ENCODE measurements around the gene FZR1. TPM values are rescaled to one million over a fixed set of nuclear protein-coding genes. Genes with fewer than 3 reads are reported as not detected.

FZR1 gene
- total and polyA plus RNA-seq, 2 of the 4 experiments (the other 2 are of a cell fraction) = 21.5 to 47.8 TPM

DNA sequence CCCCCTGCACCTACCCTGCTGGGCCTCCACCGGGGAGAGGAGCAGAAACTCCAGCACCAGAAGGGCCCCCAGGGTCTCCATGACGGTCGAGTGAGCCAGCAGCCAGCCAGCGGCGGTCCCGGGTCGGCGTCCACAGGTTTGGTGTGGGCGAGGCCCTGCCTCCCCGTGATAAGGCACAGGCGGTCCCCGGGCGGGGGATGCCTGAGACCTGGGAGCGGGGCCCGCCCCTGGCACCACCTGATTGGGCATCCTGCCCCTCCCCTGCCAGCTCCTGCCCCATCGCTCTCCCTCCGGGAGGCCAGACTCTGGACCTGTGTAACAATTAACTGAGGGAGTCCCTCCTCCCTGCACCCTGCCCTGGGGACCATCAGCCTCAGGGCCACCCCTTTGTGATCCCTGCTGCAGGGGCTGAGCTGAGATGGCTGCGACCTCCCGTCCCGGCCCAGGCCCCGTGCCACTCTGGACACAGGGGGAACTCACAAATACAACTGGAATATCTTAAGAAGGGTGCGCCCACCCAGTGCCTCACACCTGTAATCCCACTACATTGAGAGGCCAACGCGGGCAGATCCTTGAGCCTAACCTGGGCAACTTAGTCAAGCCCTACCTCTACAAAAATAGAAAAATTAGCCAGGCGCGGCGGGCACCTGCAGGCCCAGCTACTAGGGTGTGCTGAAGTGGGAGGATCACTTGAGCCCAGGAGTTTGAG lies 25.6 kb upstream of the FZR1 start, which contains the start of gene SMIM24:
Gene SMIM24, minus strand, starts transcription at position 143 of the 709 bp plus-strand sequence. Its CDS starts 62 bp downstream, at position 81.
- H4K8ac ChIP-seq (ENCODE audit: low read depth in 2 of 2, low read length in 2 of 2) = no peak within 1 kb of the TSS
- no peak within 1 kb of the TSS for H2AFZ ChIP-seq (replicated peaks; ENCODE audit: low read length, poor library complexity)
- intact Hi-C loops (cut with micrococcal nuclease) (no loop called here), in situ Hi-C loops (cut with MboI; ENCODE audit: low sequenced_read_pairs) (loop anchor here (25.0 kb wide), 1 partner anchor 518 kb away; no protein-coding TSS in a partner anchor), dilution Hi-C loops (cut with HindIII; ENCODE audit: low sequenced_read_pairs, unreplicated experiment) (no loop called here)
- ChIA-PET POLR2A (ENCODE audit: unreplicated experiment) (no interaction called here), CTCF (interaction anchor here (1.5 kb wide), 1 partner anchor 175 kb away, joined by 4 read pairs; no protein-coding TSS in a partner anchor)
- no peaks in the 10 kb centered on the region for H3K36me3 ChIP-seq (ENCODE audit: control insufficient read depth, insufficient read depth, low read length)
- H3K56ac ChIP-seq (ENCODE audit: extremely low read depth, insufficient read depth, low read length) = no peak within 1 kb of the TSS
- H3K4me3 ChIP-seq (ENCODE audit: insufficient read depth, low read depth, low read length) = no peak within 1 kb of the TSS
- H3K79me1 ChIP-seq (ENCODE audit: low read depth in 1 of 2, low read length in 2 of 2) = no peaks in the 10 kb centered on the region
- no peak within 1 kb of the TSS for H2BK120ac ChIP-seq (ENCODE audit: low read depth, low read length)
- no peaks in the 10 kb centered on the region for H4K20me1 ChIP-seq (ENCODE audit: insufficient read depth, low read length)
- TF ChIP-seq RFX5 (IDR thresholded peaks at IDR 0.05; ENCODE audit: low read depth, low read length) (no peak), CHD1 (IDR thresholded peaks at IDR 0.05; ENCODE audit: low read depth, low read length) (no peak), CEBPB (IDR thresholded peaks at IDR 0.05; ENCODE audit: low read depth, low read length) (no peak), MXI1 (IDR thresholded peaks at IDR 0.05; ENCODE audit: borderline replicate concordance, low read depth, low read length) (no peak), RAD21 (IDR thresholded peaks at IDR 0.05; ENCODE audit: low read length) (no peak), FOS (IDR thresholded peaks at IDR 0.05; ENCODE audit: low read depth, low read length) (no peak), BHLHE40 (IDR thresholded peaks at IDR 0.05; ENCODE audit: low read depth, low read length) (no peak), RCOR1 (IDR thresholded peaks at IDR 0.05; ENCODE audit: insufficient replicate concordance, low read length) (no peak), POLR2A (IDR thresholded peaks at IDR 0.05; ENCODE audit: low read depth, low read length) (no peak), SMC3 (IDR thresholded peaks at IDR 0.05; ENCODE audit: low read depth, low read length) (no peak), MAZ (IDR thresholded peaks at IDR 0.05; ENCODE audit: borderline replicate concordance, low read depth, low read length) (no peak), USF2 (IDR thresholded peaks at IDR 0.05; ENCODE audit: low read depth, low read length) (no peak), NFE2L2 (IDR thresholded peaks at IDR 0.05; ENCODE audit: low read depth, low read length) (no peak), MAFK (IDR thresholded peaks at IDR 0.05; ENCODE audit: low read depth, low read length) (no peak)
- TF ChIP-seq, protein P1, sequence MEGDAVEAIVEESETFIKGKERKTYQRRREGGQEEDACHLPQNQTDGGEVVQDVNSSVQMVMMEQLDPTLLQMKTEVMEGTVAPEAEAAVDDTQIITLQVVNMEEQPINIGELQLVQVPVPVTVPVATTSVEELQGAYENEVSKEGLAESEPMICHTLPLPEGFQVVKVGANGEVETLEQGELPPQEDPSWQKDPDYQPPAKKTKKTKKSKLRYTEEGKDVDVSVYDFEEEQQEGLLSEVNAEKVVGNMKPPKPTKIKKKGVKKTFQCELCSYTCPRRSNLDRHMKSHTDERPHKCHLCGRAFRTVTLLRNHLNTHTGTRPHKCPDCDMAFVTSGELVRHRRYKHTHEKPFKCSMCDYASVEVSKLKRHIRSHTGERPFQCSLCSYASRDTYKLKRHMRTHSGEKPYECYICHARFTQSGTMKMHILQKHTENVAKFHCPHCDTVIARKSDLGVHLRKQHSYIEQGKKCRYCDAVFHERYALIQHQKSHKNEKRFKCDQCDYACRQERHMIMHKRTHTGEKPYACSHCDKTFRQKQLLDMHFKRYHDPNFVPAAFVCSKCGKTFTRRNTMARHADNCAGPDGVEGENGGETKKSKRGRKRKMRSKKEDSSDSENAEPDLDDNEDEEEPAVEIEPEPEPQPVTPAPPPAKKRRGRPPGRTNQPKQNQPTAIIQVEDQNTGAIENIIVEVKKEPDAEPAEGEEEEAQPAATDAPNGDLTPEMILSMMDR (conservative IDR thresholded peaks at IDR 0.05; ENCODE audit: low read depth, low read length) = no peak
- TF ChIP-seq, protein P2, sequence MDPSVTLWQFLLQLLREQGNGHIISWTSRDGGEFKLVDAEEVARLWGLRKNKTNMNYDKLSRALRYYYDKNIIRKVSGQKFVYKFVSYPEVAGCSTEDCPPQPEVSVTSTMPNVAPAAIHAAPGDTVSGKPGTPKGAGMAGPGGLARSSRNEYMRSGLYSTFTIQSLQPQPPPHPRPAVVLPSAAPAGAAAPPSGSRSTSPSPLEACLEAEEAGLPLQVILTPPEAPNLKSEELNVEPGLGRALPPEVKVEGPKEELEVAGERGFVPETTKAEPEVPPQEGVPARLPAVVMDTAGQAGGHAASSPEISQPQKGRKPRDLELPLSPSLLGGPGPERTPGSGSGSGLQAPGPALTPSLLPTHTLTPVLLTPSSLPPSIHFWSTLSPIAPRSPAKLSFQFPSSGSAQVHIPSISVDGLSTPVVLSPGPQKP (IDR thresholded peaks at IDR 0.05; ENCODE audit: borderline replicate concordance, low read depth, low read length) = no peak
- no TSS peak for BruUV-seq (replicated peaks)
- no peak within 1 kb of the TSS for H3K4me2 ChIP-seq (ENCODE audit: low read depth, low read length)
- peaks cover 38% of the 10 kb centered on the region for H3K27me3 ChIP-seq (ENCODE audit: control insufficient read depth, insufficient read depth, low read length)
- H3K4me1 ChIP-seq (ENCODE audit: control insufficient read depth, insufficient read depth, low read length) = no peaks in the 10 kb centered on the region
- H3K14ac ChIP-seq (replicated peaks; ENCODE audit: low read depth, low read length) = no peak within 1 kb of the TSS
- H3K9ac ChIP-seq (ENCODE audit: low read depth, low read length) = no peak within 1 kb of the TSS
- H2AK5ac ChIP-seq (ENCODE audit: low read depth, low read length) = no peak within 1 kb of the TSS
- no peak within 1 kb of the TSS for H3K18ac ChIP-seq (ENCODE audit: low read depth, low read length)
- H2BK5ac ChIP-seq (ENCODE audit: low read depth, low read length, poor library complexity, severe bottlenecking) = no peak within 1 kb of the TSS
- no peak within 1 kb of the TSS for H2AK9ac ChIP-seq (replicated peaks; ENCODE audit: low read depth, low read length, poor library complexity)
- H3K23ac ChIP-seq (ENCODE audit: low read depth, low read length) = no peak within 1 kb of the TSS
- no peaks in the 10 kb centered on the region for H3K9me1 ChIP-seq (ENCODE audit: insufficient read depth, low read length)
- no peak for DNase-seq
- H3K27ac ChIP-seq (ENCODE audit: insufficient read depth, low read length) = no peak within 1 kb of the TSS
- ATAC-seq (ENCODE audit: low read depth) = no peak
- H4K5ac ChIP-seq (ENCODE audit: low read depth, low read length) = no peak within 1 kb of the TSS
- WGBS, 2 experiments (ENCODE audit: extremely low coverage in 2 of 2, insufficient read length in 1 of 2) = 40% methylated on average over 4 of the region's 27 CpGs; no CpG with 5 or more reads in 1 of the 2 experiments
- no peaks in the 10 kb centered on the region; the same call in 1 of the 2 replicates for H3K9me3 ChIP-seq (ENCODE audit: control insufficient read depth, insufficient read depth, low read length)
- no peak within 1 kb of the TSS for H3K4ac ChIP-seq (ENCODE audit: low read depth, low read length)
- H2BK20ac ChIP-seq (ENCODE audit: low read depth, low read length) = no peak within 1 kb of the TSS
- H4K91ac ChIP-seq (ENCODE audit: insufficient read depth, low read depth, low read length) = no peak within 1 kb of the TSS
- no peak within 1 kb of the TSS for H2BK15ac ChIP-seq (ENCODE audit: low read depth, low read length)

Measured in IMR-90 (cell line).